Hematopoietic multipotent progenitor cell treated with erythropoietin and hydrocortisone succinate and interleukin-3 and kit ligand, for 6 days (in vitro differentiated cells): ENCODE results near the gene RGS6.
"Not testable (repeated sequence)": the region's sequence is repeated elsewhere in the genome, so short reads cannot be mapped to it uniquely, and the experiment has no call there.

Source experiments
- DNase-seq: peaks from one replicate; pipeline ENCODE4 v3.0.0-alpha.2; 2015

RGS6 gene

GRCh38 chr14:72466325-72466724 lies 534.1 kb downstream of the RGS6 start:
- no peak for DNase-seq

GRCh38 chr14:72471346-72471745 lies 539.1 kb downstream of the RGS6 start:
- DNase-seq: no peak

- peak; percentile 40 for DNase-seq
Measured at GRCh38 chr14:72472845-72473244, 540.6 kb downstream of the RGS6 start.

- peak; percentile 64 for DNase-seq
Measured at GRCh38 chr14:72476657-72477499, 544.6 kb downstream of the RGS6 start.

GRCh38 chr14:72477578-72477977 lies 545.3 kb downstream of the RGS6 start:
- DNase-seq: not testable (repeated sequence)

- DNase-seq: peak; percentile 42
Measured at GRCh38 chr14:72478471-72478893, 546.3 kb downstream of the RGS6 start.

- DNase-seq: peak; percentile 20
Measured at GRCh38 chr14:72479461-72479931, 547.3 kb downstream of the RGS6 start.

- DNase-seq: peak; percentile 94
Measured at GRCh38 chr14:72480464-72481243, 548.4 kb downstream of the RGS6 start.

GRCh38 chr14:72483311-72483710 lies 551.1 kb downstream of the RGS6 start:
- DNase-seq: no peak

GRCh38 chr14:72485695-72486094 lies 553.5 kb downstream of the RGS6 start:
- no peak for DNase-seq

- no peak for DNase-seq
Measured at GRCh38 chr14:72488514-72488913, 556.3 kb downstream of the RGS6 start.

- DNase-seq: no peak
Measured at GRCh38 chr14:72492196-72492595, 560.0 kb downstream of the RGS6 start.

- DNase-seq: no peak
Measured at GRCh38 chr14:72495668-72496067, 563.4 kb downstream of the RGS6 start.

- DNase-seq: no peak
Measured at GRCh38 chr14:72498646-72499045, 566.4 kb downstream of the RGS6 start.

GRCh38 chr14:72499746-72500145 lies 567.5 kb downstream of the RGS6 start:
- DNase-seq: no peak

- DNase-seq: no peak
Measured at GRCh38 chr14:72500234-72500838, 568.1 kb downstream of the RGS6 start.

GRCh38 chr14:72501439-72501838 lies 569.2 kb downstream of the RGS6 start:
- no peak for DNase-seq

GRCh38 chr14:72503271-72503670 lies 571.0 kb downstream of the RGS6 start:
- DNase-seq: no peak

GRCh38 chr14:72503696-72504368 lies 571.6 kb downstream of the RGS6 start:
- DNase-seq: no peak

- no peak for DNase-seq
Measured at GRCh38 chr14:72510566-72510965, 578.3 kb downstream of the RGS6 start.

GRCh38 chr14:72512281-72512680 lies 580.1 kb downstream of the RGS6 start:
- DNase-seq: no peak

- no peak for DNase-seq
Measured at GRCh38 chr14:72512925-72513324, 580.7 kb downstream of the RGS6 start.

GRCh38 chr14:72513346-72513745 lies 581.1 kb downstream of the RGS6 start:
- DNase-seq: no peak
